Fibroblast of the aortic adventitia (primary cell): ENCODE data around the gene OS9. TPM values are rescaled to one million over a fixed set of nuclear protein-coding genes. Genes with fewer than 3 reads are reported as not detected.

ENCODE experiments used
- DNase-seq: peaks from one replicate; pipeline ENCODE4 v3.0.0-alpha.2; 2010; ENCODE audit warnings: low read depth
- H3K4me3 ChIP-seq: 2 replicates; pipeline ENCODE4 v1.5.1; 2011; ENCODE audit warnings: low read depth, mild to moderate bottlenecking, control low read depth, low read length, moderate library complexity
- CTCF ChIP-seq: IDR thresholded peaks from 2 replicates; pipeline ENCODE4 v1.5.1; 2011; ENCODE audit warnings: mild to moderate bottlenecking, low read length, control low read depth, inconsistent platforms; ENCODE audit not compliant: insufficient read depth
- total RNA-seq: library from RNA; depleted of rRNA; stranded (reverse); fragments of >200 nt; gene quantifications from 2 replicates; pipeline ENCODE4 v1.2.3, GENCODE V29; 2012; ENCODE audit warnings: low replicate concordance

The OS9 gene
- total RNA-seq, 1 donor = 229 TPM

- no peak overlapping the region for H3K4me3 ChIP-seq
- TF ChIP-seq CTCF = no peak
- no peak for DNase-seq
Measured at GRCh38 chr12:57715786-57716185, 21.9 kb downstream of the OS9 start.

- DNase-seq = no peak
- H3K4me3 ChIP-seq = no peak overlapping the region
- no peak for TF ChIP-seq CTCF
Measured at GRCh38 chr12:57716305-57716704, 22.4 kb downstream of the OS9 start.

- no peak for DNase-seq
- no peak for TF ChIP-seq CTCF
- H3K4me3 ChIP-seq = no peak overlapping the region
Measured at GRCh38 chr12:57717131-57717530, 23.2 kb downstream of the OS9 start.

GRCh38 chr12:57717846-57718640, 24.1 kb downstream of the OS9 start:
- H3K4me3 ChIP-seq = no peak overlapping the region
- DNase-seq = no peak
- TF ChIP-seq CTCF = no peak

GRCh38 chr12:57718641-57719528, 25.0 kb downstream of the OS9 start:
- no peak overlapping the region for H3K4me3 ChIP-seq
- TF ChIP-seq CTCF = no peak
- DNase-seq = no peak

- no peak for DNase-seq
- TF ChIP-seq CTCF = no peak
Measured at GRCh38 chr12:57719777-57720605, 26.1 kb downstream of the OS9 start.

More at GRCh38 chr12:57719777-57720605, 26.1 kb downstream of the OS9 start:
- H3K4me3 ChIP-seq = no peak overlapping the region
